Muscle layer of colon (tissue), 2 donors: Measurements from ENCODE around the gene RPS6KA1.
"Not testable (repeated sequence)": the region's sequence is repeated elsewhere in the genome, so short reads cannot be mapped to it uniquely, and the experiment has no call there.

Experiments used
- H3K27ac ChIP-seq: one replicate; pipeline ENCODE4 v1.7.0; 2013; ENCODE audit warnings: low read depth, mild to moderate bottlenecking, low read length, moderate library complexity
- H3K27me3 ChIP-seq, 2 donors: one replicate each; pipeline ENCODE4 v1.7.0; 2013; ENCODE audit warnings: low read length in 2 of 2, mild to moderate bottlenecking in 2 of 2; ENCODE audit not compliant: insufficient read depth in 2 of 2, control insufficient read depth in 1 of 2
- H3K36me3 ChIP-seq: one replicate; pipeline ENCODE4 v1.7.0; 2013; ENCODE audit warnings: mild to moderate bottlenecking, low read length; ENCODE audit not compliant: insufficient read depth
- H3K4me1 ChIP-seq: one replicate; pipeline ENCODE4 v1.7.0; 2013; ENCODE audit warnings: mild to moderate bottlenecking, low read length; ENCODE audit not compliant: insufficient read depth
- H3K4me3 ChIP-seq, 2 donors: one replicate each; pipeline ENCODE4 v1.7.0; 2013; ENCODE audit warnings: low read length in 2 of 2, low read depth in 1 of 2, mild to moderate bottlenecking in 1 of 2, moderate library complexity in 1 of 2
- H3K9ac ChIP-seq: one replicate; pipeline ENCODE4 v1.7.0; 2013; ENCODE audit warnings: low read length
- H3K9me3 ChIP-seq: one replicate; pipeline ENCODE4 v1.7.0; 2013; ENCODE audit warnings: mild to moderate bottlenecking, low read length
- donor health status: abdominal sarcoma.
- donor health status: Adenocarcinoma of cecum.

Gene RPS6KA1

DNA sequence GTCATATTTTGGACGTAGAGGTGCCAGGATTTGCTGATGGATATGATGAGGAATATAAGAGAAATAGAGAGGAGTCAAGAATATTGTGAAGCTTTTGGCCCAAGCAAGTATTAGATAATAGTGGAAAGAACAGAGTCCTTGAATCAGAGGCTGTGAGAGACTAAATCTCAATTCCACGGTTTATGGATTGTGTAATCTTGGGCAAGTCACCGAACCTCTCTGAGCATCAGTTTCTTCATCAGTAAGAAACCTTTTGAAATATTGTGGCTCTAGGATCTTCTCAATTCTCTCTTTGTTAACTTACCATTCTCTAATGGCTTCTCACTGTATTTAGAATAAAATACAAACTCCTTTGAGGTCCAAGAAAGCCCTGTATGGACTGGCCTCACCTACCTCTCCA lies 77.6 kb downstream of the RPS6KA1 start:
- H3K9me3 ChIP-seq = no peaks in the 10 kb centered on the region
- no peaks in the 10 kb centered on the region for H3K36me3 ChIP-seq
- no peaks in the 10 kb centered on the region for H3K27me3 ChIP-seq
- H3K4me3 ChIP-seq = no peak overlapping the region
- no peak overlapping the region for H3K9ac ChIP-seq
- H3K4me1 ChIP-seq = no peaks in the 10 kb centered on the region
- no peak overlapping the region for H3K27ac ChIP-seq

DNA sequence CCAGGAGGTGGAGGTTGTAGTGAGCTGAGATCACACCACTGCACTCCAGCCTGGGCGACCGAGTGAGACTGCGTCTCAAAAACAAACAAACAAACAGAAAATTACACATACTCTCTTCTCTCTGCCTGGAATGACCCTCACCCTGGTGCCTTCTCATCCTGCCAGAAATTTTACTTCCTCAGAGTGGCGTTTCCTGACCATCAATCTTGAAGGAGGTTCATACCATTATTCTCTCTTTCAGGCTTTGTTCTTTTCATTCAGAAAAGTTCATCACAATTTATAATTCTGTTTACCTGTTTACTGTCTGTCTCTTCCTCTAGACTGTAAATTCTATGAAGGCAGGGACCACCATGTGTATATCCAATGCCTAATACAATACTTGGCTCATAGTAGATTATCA lies 79.3 kb downstream of the RPS6KA1 start:
- H3K4me3 ChIP-seq = no peak overlapping the region
- no peaks in the 10 kb centered on the region for H3K27me3 ChIP-seq
- no peak overlapping the region for H3K27ac ChIP-seq
- H3K9me3 ChIP-seq = no peaks in the 10 kb centered on the region
- H3K4me1 ChIP-seq = no peaks in the 10 kb centered on the region
- H3K36me3 ChIP-seq = no peaks in the 10 kb centered on the region
- no peak overlapping the region for H3K9ac ChIP-seq

DNA sequence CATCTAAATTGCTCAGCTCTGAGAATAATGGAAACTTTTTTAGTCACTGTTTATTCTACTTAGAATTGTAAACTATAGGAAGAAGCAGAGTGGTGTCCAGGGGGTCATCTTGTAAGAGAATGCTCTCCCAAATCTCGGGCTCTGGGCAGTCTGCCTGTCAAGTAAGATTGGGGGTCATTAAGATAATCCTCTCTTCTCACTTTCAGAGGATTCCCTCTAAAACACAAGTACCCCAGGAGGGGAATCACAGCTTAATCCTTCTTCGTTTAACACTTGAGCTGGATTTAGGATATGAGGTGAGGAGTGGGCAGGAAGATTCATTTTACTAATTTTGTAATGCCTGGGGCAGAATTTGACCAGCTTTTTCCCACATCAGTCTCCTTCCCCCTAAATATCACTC lies 81.2 kb downstream of the RPS6KA1 start:
- H3K27ac ChIP-seq = no peak overlapping the region
- no peak overlapping the region for H3K4me3 ChIP-seq
- no peaks in the 10 kb centered on the region for H3K36me3 ChIP-seq
- no peaks in the 10 kb centered on the region for H3K4me1 ChIP-seq
- H3K27me3 ChIP-seq = no peaks in the 10 kb centered on the region
- no peak overlapping the region for H3K9ac ChIP-seq
- H3K9me3 ChIP-seq = no peaks in the 10 kb centered on the region

DNA sequence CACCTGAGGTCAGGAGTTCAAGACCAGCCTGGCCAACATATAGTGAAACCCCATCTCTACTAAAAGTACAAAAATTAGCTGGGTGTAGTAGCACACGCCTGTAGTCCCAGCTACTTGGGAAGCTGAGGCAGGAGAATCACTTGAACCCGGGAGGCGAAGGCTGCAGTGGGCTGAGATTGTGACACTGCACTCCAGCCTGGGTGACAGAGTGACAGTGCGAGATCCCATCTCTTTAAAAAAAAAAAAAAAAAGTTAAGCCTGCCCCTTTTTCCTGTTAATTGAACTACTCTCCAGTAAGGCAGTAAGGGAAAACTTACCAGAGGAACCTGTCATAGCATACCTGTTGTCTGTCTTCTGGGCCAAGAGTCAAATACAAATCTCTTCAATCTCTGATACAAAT lies 83.1 kb downstream of the RPS6KA1 start:
- H3K4me1 ChIP-seq, H3K9ac ChIP-seq, H3K4me3 ChIP-seq, H3K27ac ChIP-seq, H3K9me3 ChIP-seq, H3K36me3 ChIP-seq, H3K27me3 ChIP-seq: not testable (repeated sequence)

DNA sequence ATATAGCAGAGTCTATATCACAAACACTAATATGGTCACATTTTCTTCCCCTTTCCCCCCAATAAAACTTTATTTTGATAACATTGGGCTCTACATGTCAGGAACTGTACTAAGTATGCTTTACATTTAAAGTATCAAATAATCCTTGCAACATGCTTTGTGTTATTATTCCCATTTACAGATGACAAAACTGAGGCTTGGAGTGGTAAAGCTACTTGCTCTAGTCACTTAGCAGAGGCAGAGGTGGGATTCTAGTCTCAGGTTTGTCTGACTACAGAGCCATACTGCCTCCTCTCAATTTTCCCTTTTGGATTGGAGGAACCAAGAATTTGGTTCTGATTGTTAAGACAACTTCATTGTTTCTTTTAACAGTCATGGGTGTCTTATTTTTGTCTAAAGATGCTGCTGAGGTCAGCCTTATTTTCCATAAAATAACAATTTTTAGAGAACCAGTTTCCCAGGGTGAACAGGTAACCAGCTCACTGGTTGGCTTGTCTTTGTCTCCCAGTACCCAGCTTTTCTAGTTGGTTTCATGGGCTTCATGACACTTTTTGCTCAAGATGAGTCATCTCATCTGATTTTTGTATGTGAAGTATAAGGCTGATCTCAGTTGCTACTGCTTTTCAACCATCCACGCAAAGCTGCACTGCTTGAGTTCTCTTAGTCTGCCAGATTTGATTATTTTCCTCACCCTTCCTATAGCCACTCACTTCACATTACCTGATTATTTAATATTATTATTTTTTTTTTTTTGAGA lies 85.3 kb downstream of the RPS6KA1 start:
- Histone ChIP-seq H3K4me1 (peaks cover 14% of the 10 kb centered on the region), H3K4me3 (no peak overlapping the region), H3K9me3 (no peaks in the 10 kb centered on the region)

DNA sequence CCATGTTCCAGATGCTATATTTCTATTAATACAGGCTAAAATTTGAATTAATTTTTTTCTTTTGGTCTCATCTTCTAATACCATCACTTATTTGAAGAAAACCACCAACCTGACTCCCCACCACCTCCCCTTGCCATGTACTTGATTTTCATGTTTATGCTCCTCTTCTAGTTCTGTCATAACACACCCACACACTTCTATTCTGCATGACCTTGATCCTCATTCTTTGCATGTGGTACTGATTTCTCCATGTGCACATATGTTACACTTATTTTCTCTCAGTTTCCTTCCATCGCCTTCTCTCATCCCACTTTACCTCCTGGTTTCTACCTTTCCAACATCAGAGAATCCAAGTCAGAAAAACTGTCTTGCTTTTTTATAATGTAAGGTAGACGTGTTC lies 87.3 kb downstream of the RPS6KA1 start:
- H3K9ac ChIP-seq = no peak overlapping the region
- H3K4me1 ChIP-seq = peaks cover 14% of the 10 kb centered on the region
- H3K9me3 ChIP-seq = no peaks in the 10 kb centered on the region
- H3K27ac ChIP-seq = no peak overlapping the region
- H3K27me3 ChIP-seq = no peaks in the 10 kb centered on the region
- H3K36me3 ChIP-seq = no peaks in the 10 kb centered on the region
- H3K4me3 ChIP-seq = no peak overlapping the region

More for the DNA sequence above, 85.3 kb downstream of the RPS6KA1 start:
- Histone ChIP-seq H3K27ac (no peak overlapping the region), H3K9ac (no peak overlapping the region), H3K36me3 (no peaks in the 10 kb centered on the region), H3K27me3 (no peaks in the 10 kb centered on the region)

DNA sequence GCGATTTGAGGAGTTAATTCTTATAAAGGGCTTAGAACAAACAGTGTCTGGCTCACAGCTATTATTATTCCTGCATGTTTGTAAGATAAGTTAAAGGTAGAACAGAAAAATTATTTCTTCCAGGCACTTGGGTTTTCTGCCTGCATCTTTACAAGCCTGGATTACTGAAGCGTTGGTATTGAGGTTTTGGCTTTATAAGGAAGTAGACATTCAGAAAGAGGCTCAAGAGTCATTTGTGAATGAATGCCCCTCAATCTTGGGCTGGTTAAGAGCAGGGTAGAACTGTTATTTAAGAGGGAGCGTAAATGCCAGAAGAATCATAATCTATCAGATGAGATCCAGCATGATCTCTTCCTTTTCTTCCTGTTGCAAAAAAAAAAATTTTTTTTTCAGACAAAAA lies 89.0 kb downstream of the RPS6KA1 start:
- Histone ChIP-seq H3K9me3 (no peaks in the 10 kb centered on the region), H3K4me1 (peaks cover 14% of the 10 kb centered on the region), H3K27me3 (no peaks in the 10 kb centered on the region), H3K9ac (no peak overlapping the region), H3K4me3 (no peak overlapping the region), H3K27ac (no peak overlapping the region), H3K36me3 (no peaks in the 10 kb centered on the region)
